Lung (tissue), 12 donors: ENCODE measurements around the gene SEMA5A. TPM values are rescaled to one million over a fixed set of nuclear protein-coding genes. Genes with fewer than 3 reads are reported as not detected.

ENCODE experiments used
- ATAC-seq: fragments of 200-7000 bp; cut with Tn5 transposase; one replicate; pipeline ENCODE4 v1.9.1; 2020; ENCODE audit warnings: moderate number of reproducible peaks; ENCODE audit not compliant: insufficient read depth, low FRiP score
- DNase-seq, 3 donors: peaks; one replicate each; pipeline ENCODE4 v3.0.0-alpha.2; 2013 to 2017
- H3K27ac ChIP-seq, 2 donors: one replicate each; pipeline ENCODE4 v1.5.1; 2013; ENCODE audit warnings: mild to moderate bottlenecking in 2 of 2, moderate library complexity in 2 of 2, control low read depth in 1 of 2, inconsistent platforms in 1 of 2, low read depth in 1 of 2, low read length in 1 of 2
- H3K27me3 ChIP-seq, 3 donors: one replicate each; pipeline ENCODE4 v1.5.1; 2013; ENCODE audit warnings: low read length in 2 of 3; ENCODE audit not compliant: control insufficient read depth in 3 of 3, insufficient read depth in 3 of 3
- H3K36me3 ChIP-seq, 4 donors: one replicate each; pipeline ENCODE4 v1.5.1; 2013; ENCODE audit warnings: low read length in 4 of 4, mild to moderate bottlenecking in 1 of 4, moderate library complexity in 1 of 4; ENCODE audit not compliant: control insufficient read depth in 4 of 4, insufficient read depth in 4 of 4
- H3K4me1 ChIP-seq, 5 donors: one replicate each; pipeline ENCODE4 v1.5.1; 2013; ENCODE audit warnings: low read length in 5 of 5, mild to moderate bottlenecking in 2 of 5, moderate library complexity in 1 of 5; ENCODE audit not compliant: control insufficient read depth in 5 of 5, insufficient read depth in 5 of 5
- H3K4me3 ChIP-seq: one replicate; pipeline ENCODE4 v1.5.1; 2013; ENCODE audit warnings: mild to moderate bottlenecking, control low read depth, moderate library complexity
- H3K9ac ChIP-seq, 2 donors: one replicate each; pipeline ENCODE4 v1.5.1; 2013; ENCODE audit warnings: low read length in 2 of 2, control low read depth in 1 of 2; ENCODE audit not compliant: insufficient read depth in 1 of 2
- H3K9me3 ChIP-seq, 4 donors: one replicate each; pipeline ENCODE4 v1.5.1; 2013; ENCODE audit warnings: low read length in 3 of 4, mild to moderate bottlenecking in 1 of 4, moderate library complexity in 1 of 4; ENCODE audit not compliant: control insufficient read depth in 4 of 4, insufficient read depth in 3 of 4
- WGBS, 2 donors: extraction: QIAGEN DNeasy Blood & Tissue Kit; methylation state at CpG; one replicate each; pipeline ENCODE4 v1.1.7; 2013; 5-methylcytosine and 5-hydroxymethylcytosine counted together
- polyA plus RNA-seq, 2 donors: library from polyadenylated mRNA; stranded (reverse); fragments of 200-250 nt; gene quantifications; one replicate each; pipeline ENCODE4 v1.2.1, GENCODE V29; 2013
- total RNA-seq, 2 donors: library from RNA; depleted of rRNA in 1 of 2; stranded (reverse); fragments of >200 nt in 1 of 2; gene quantifications; one replicate each; pipeline ENCODE4 v1.2.1, GENCODE V29; 2014 to 2021
- TF ChIP-seq, protein P1 (sequence below): IDR thresholded peaks from 2 replicates; pipeline ENCODE4 v1.5.1; 2012; ENCODE audit warnings: mild to moderate bottlenecking; ENCODE audit errors: control extremely low read depth, extremely low read depth
- donor health status: control.
- donor health status: control.
- donor health status: Bipolar disorder and iron deficiency.
- donor health status: healthy.
- donor health status: DM: yes; HTN: yes; CAD: no.

SEMA5A gene
- total and polyA plus RNA-seq, 4 donors: 3.1 to 44.9 (median 13.7) TPM

DNA sequence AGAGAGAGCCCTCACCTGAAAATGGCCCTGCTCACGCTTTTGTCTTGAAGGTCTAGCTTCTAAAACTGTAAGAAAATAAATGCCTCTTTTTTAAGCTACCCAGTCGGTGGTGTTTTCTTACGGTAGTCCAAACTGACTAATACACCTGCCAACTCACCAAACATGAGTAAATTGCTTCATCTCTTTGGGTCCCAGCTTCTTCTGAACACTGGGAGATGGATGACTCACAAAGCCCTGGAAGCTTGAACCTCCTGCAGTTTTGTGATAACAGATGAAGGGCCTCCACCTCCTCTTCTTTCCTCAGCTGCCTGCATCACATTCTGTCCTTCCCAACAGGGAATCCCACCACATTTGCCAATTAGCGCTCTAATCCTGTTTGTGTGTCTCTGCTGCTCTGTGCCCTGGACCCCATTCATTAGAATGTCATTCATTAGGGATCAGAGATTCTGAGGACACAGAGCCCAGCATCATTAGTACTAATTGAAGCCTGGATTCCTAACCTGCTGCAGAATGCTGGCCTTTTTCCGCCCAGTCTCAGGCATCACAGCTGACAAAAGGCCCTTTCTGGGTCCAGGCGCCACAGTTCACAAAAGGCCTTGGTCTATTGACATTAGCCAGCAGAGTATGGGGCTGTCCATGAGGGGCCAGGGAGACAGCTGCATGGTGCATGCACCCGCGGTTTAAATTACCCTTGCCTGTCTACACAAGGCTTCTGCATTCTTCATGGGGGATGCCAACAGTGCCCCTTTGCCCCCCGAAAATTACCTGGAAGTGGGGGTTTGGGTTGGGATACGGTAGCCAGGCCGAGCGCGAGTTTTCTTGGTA lies 349.3 kb downstream of the SEMA5A start:
- H3K9ac ChIP-seq: no peak overlapping the region
- WGBS, 2 donors: 91 to 93% methylated on average over 13 of the region's 13 CpGs
- H3K27ac ChIP-seq: no peak overlapping the region
- ATAC-seq (no peak), DNase-seq (no peak)
- no peaks in the 10 kb centered on the region for H3K27me3 ChIP-seq
- H3K4me3 ChIP-seq: no peak overlapping the region
- H3K36me3 ChIP-seq: peaks cover 0 to 3% (median 0%) of the 10 kb centered on the region in 4 donors
- peaks cover 0 to 10% (median 6%) of the 10 kb centered on the region in 5 donors for H3K4me1 ChIP-seq
- TF ChIP-seq, protein P1, sequence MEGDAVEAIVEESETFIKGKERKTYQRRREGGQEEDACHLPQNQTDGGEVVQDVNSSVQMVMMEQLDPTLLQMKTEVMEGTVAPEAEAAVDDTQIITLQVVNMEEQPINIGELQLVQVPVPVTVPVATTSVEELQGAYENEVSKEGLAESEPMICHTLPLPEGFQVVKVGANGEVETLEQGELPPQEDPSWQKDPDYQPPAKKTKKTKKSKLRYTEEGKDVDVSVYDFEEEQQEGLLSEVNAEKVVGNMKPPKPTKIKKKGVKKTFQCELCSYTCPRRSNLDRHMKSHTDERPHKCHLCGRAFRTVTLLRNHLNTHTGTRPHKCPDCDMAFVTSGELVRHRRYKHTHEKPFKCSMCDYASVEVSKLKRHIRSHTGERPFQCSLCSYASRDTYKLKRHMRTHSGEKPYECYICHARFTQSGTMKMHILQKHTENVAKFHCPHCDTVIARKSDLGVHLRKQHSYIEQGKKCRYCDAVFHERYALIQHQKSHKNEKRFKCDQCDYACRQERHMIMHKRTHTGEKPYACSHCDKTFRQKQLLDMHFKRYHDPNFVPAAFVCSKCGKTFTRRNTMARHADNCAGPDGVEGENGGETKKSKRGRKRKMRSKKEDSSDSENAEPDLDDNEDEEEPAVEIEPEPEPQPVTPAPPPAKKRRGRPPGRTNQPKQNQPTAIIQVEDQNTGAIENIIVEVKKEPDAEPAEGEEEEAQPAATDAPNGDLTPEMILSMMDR: no peak
- H3K9me3 ChIP-seq: no peaks in the 10 kb centered on the region

DNA sequence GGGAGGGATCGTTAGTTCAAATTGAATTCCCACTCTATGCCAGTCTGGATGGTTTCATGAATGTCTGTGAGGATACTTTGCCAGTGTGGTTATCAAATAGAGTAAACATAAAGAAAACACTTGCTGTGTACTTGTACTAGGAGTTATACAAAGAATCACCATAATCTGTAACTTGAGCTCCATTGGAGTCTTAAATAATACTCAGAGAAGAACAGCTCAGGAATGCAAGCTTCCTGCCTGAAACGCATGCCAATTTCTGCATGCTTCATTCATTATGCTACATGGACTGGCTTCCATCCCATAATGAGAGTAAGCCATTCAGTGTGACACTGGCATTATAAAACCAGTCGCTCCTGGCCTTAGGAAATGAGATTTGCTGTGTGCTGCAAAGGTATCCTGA lies 351.4 kb downstream of the SEMA5A start:
- TF ChIP-seq, protein P1: no peak
- no peak overlapping the region for H3K4me3 ChIP-seq
- H3K9ac ChIP-seq: no peak overlapping the region
- no peaks in the 10 kb centered on the region for H3K9me3 ChIP-seq
- H3K27ac ChIP-seq: no peak overlapping the region
- H3K36me3 ChIP-seq: peaks cover 0 to 3% (median 0%) of the 10 kb centered on the region in 4 donors
- DNase-seq (peak in 2 of 3 donors; percentile 41 to 48), ATAC-seq (no peak)
- WGBS, 2 donors: 25 to 43% methylated on average over 3 of the region's 3 CpGs
- H3K4me1 ChIP-seq: peaks cover 0 to 10% (median 6%) of the 10 kb centered on the region in 5 donors
- no peaks in the 10 kb centered on the region for H3K27me3 ChIP-seq

DNA sequence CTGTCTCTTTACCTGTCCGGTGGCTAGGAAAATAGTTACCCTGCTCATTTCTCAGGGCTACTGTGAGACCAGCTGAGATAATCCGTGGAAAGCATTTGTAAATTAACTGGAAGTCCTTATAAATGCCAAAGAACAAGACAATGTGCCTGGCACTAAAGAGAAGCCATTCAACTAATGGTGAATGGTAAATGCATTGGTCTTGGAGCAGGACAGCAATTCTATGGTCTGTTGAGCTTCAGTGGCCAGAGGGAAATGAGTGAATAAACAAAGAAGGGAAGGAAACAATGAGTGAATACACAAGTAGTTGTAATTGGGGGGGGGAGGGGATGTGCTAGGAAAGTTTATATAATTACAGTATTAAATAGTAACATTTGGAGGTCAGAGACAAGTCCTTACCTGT lies 353.6 kb downstream of the SEMA5A start:
- Histone ChIP-seq H3K27me3 (no peaks in the 10 kb centered on the region), H3K36me3 (peaks cover 0 to 5% (median 0%) of the 10 kb centered on the region in 4 donors), H3K4me1 (peaks cover 0 to 10% (median 6%) of the 10 kb centered on the region in 5 donors), H3K9ac (no peak overlapping the region), H3K27ac (no peak overlapping the region), H3K4me3 (no peak overlapping the region), H3K9me3 (peaks cover 0 to 2% (median 0%) of the 10 kb centered on the region in 4 donors)
- ATAC-seq: no peak
- WGBS, 2 donors: 78 to 80% methylated on average over 2 of the region's 2 CpGs
- no peak for DNase-seq
- TF ChIP-seq, protein P1: no peak
